ENCODE results near the gene TNFRSF1B.

The TNFRSF1B gene

GRCh38 chr1:12183095-12183794 is 16.5 kb downstream of the TNFRSF1B start:
- no CpG with 5 or more reads among the region's 7 CpGs for whole genome bisulfite sequencing, 2 donors (ENCODE audit: extremely low coverage in 2 of 2, insufficient read length in 2 of 2, insufficient replicate concordance in 1 of 2)
- Histone ChIP-seq H3K4me1 (ENCODE audit: control insufficient read depth in 2 of 2, insufficient read depth in 1 of 2, low read depth in 1 of 2, low read length in 2 of 2) (peaks cover 11 to 34% of the 10 kb centered on the region in 2 donors), H3K4ac (ENCODE audit: low read length) (no peak overlapping the region), H4K91ac (ENCODE audit: low read depth, low read length, poor library complexity) (no peak overlapping the region), H3K18ac (ENCODE audit: low read length) (no peak overlapping the region), H3K4me3 (ENCODE audit: low read length in 2 of 2) (no peak overlapping the region), H2BK5ac (ENCODE audit: low read length) (no peak overlapping the region), H3K27me3 (ENCODE audit: control insufficient read depth in 3 of 3, insufficient read depth in 3 of 3, low read depth in 1 of 3, low read length in 3 of 3) (no peaks in the 10 kb centered on the region), H4K8ac (ENCODE audit: low read depth, low read length) (no peak overlapping the region), H2AK5ac (ENCODE audit: low read depth, low read length) (peak overlapping the region; percentile 13), H2BK120ac (ENCODE audit: low read depth, low read length) (no peak overlapping the region), H3K9me3 (replicated peaks in 1 of 2; ENCODE audit: control insufficient read depth in 2 of 2, insufficient read depth in 1 of 2, low read depth in 1 of 2, low read length in 2 of 2) (peaks cover 0 to 3% of the 10 kb centered on the region in 2 donors), H3K23ac (ENCODE audit: low read depth, low read length, poor library complexity) (no peak overlapping the region), H3K79me1 (ENCODE audit: low read depth, low read length) (no peaks in the 10 kb centered on the region), H3K9ac (ENCODE audit: low read depth, low read length, poor library complexity) (no peak overlapping the region), H3K4me2 (ENCODE audit: insufficient read depth, low read length, poor library complexity, severe bottlenecking) (no peak overlapping the region), H2BK15ac (ENCODE audit: low read length) (no peak overlapping the region), H3K14ac (ENCODE audit: low read length) (no peak overlapping the region), H2BK12ac (ENCODE audit: low read length) (no peak overlapping the region), H3K36me3 (replicated peaks in 1 of 2; ENCODE audit: control insufficient read depth in 2 of 2, insufficient read depth in 2 of 2, low read length in 2 of 2) (no peaks in the 10 kb centered on the region), H2AFZ (ENCODE audit: low read length) (no peak overlapping the region), H3K27ac (replicated peaks; ENCODE audit: low read length) (no peak overlapping the region)
- no peak for DNase-seq (ENCODE audit: low spot score)

DNA sequence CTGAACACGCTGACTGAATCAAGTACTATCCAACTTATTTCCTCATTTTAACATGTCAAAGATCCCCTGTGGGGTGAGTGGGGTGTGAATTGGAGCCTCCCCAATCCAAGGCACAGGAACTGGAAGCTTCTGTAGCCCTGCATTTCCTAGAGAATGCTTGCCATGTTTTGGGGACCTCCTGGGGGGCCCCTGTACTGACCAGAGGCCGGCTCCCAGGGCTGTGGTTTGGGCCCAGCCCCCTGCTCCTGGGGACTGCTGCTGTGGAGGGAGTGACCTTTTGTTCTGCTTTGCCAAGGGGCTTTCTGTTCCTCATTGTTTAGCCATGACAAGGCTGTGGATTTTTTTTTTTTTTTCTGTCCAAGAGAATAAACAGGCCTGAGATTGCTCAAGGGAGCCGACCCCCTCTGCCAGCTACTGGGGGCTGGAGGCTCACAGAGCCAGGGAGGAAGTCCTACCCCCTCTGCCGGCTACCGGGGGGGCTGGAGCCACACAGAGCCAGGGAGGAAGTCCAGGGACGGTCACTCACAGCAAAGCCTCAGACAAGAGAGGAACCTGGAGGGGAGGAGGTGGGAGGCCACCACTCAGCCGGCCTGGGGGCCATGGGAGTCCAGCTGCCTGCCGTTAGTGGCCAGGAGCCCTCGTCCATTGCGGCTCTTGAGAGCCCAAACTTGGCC is 17.4 kb downstream of the TNFRSF1B start:
- H3K36me3 ChIP-seq (replicated peaks in 1 of 2; ENCODE audit: control insufficient read depth in 2 of 2, insufficient read depth in 2 of 2, low read length in 2 of 2) = no peaks in the 10 kb centered on the region
- no CpG with 5 or more reads among the region's 10 CpGs for WGBS, 2 donors (ENCODE audit: extremely low coverage in 2 of 2, insufficient read length in 2 of 2, insufficient replicate concordance in 1 of 2)
- H2AK5ac ChIP-seq (ENCODE audit: low read depth, low read length) = peak overlapping the region; percentile 95
- no peak overlapping the region for H3K4me3 ChIP-seq (ENCODE audit: low read length in 2 of 2)
- peaks cover 0 to 3% of the 10 kb centered on the region in 2 donors for H3K9me3 ChIP-seq (replicated peaks in 1 of 2; ENCODE audit: control insufficient read depth in 2 of 2, insufficient read depth in 1 of 2, low read depth in 1 of 2, low read length in 2 of 2)
- no peak overlapping the region for H3K23ac ChIP-seq (ENCODE audit: low read depth, low read length, poor library complexity)
- H2AFZ ChIP-seq (ENCODE audit: low read length) = peak overlapping the region; percentile 84
- H3K14ac ChIP-seq (ENCODE audit: low read length) = no peak overlapping the region
- H4K91ac ChIP-seq (ENCODE audit: low read depth, low read length, poor library complexity) = peak overlapping the region; percentile 90
- H3K4me1 ChIP-seq (ENCODE audit: control insufficient read depth in 2 of 2, insufficient read depth in 1 of 2, low read depth in 1 of 2, low read length in 2 of 2) = peaks cover 11 to 25% of the 10 kb centered on the region in 2 donors
- peak overlapping the region; percentile 88 for H4K8ac ChIP-seq (ENCODE audit: low read depth, low read length)
- peak overlapping the region; percentile 99 for H2BK12ac ChIP-seq (ENCODE audit: low read length)
- peak overlapping the region; percentile 99 for H3K18ac ChIP-seq (ENCODE audit: low read length)
- peak overlapping the region; percentile 89 for H2BK5ac ChIP-seq (ENCODE audit: low read length)
- H3K27me3 ChIP-seq (ENCODE audit: control insufficient read depth in 3 of 3, insufficient read depth in 3 of 3, low read depth in 1 of 3, low read length in 3 of 3) = no peaks in the 10 kb centered on the region
- H3K79me1 ChIP-seq (ENCODE audit: low read depth, low read length) = no peaks in the 10 kb centered on the region
- peak overlapping the region; percentile 90 for H2BK120ac ChIP-seq (ENCODE audit: low read depth, low read length)
- H3K4ac ChIP-seq (ENCODE audit: low read length) = peak overlapping the region; percentile 98
- no peak overlapping the region for H3K9ac ChIP-seq (ENCODE audit: low read depth, low read length, poor library complexity)
- H2BK15ac ChIP-seq (ENCODE audit: low read length) = peak overlapping the region; percentile 57
- peak; percentile 50 for DNase-seq (ENCODE audit: low spot score)
- peak overlapping the region; percentile 21 for H3K4me2 ChIP-seq (ENCODE audit: insufficient read depth, low read length, poor library complexity, severe bottlenecking)
- peak overlapping the region; percentile 80 for H3K27ac ChIP-seq (replicated peaks; ENCODE audit: low read length)

GRCh38 chr1:12185036-12185917 is 18.5 kb downstream of the TNFRSF1B start:
- Histone ChIP-seq H3K9ac (ENCODE audit: low read depth, low read length, poor library complexity) (no peak overlapping the region), H2AK5ac (ENCODE audit: low read depth, low read length) (peak overlapping the region; percentile 95), H2BK15ac (ENCODE audit: low read length) (peak overlapping the region; percentile 57), H3K4me2 (ENCODE audit: insufficient read depth, low read length, poor library complexity, severe bottlenecking) (no peak overlapping the region), H3K23ac (ENCODE audit: low read depth, low read length, poor library complexity) (peak overlapping the region; percentile 44), H3K36me3 (replicated peaks in 1 of 2; ENCODE audit: control insufficient read depth in 2 of 2, insufficient read depth in 2 of 2, low read length in 2 of 2) (no peaks in the 10 kb centered on the region), H2BK5ac (ENCODE audit: low read length) (peak overlapping the region; percentile 89), H2BK12ac (ENCODE audit: low read length) (peak overlapping the region; percentile 99), H4K91ac (ENCODE audit: low read depth, low read length, poor library complexity) (peak overlapping the region; percentile 90), H3K27me3 (ENCODE audit: control insufficient read depth in 3 of 3, insufficient read depth in 3 of 3, low read depth in 1 of 3, low read length in 3 of 3) (no peaks in the 10 kb centered on the region), H3K18ac (ENCODE audit: low read length) (peak overlapping the region; percentile 99), H3K4ac (ENCODE audit: low read length) (peak overlapping the region; percentile 98), H3K79me1 (ENCODE audit: low read depth, low read length) (no peaks in the 10 kb centered on the region), H3K4me1 (ENCODE audit: control insufficient read depth in 2 of 2, insufficient read depth in 1 of 2, low read depth in 1 of 2, low read length in 2 of 2) (peaks cover 11 to 21% of the 10 kb centered on the region in 2 donors), H2BK120ac (ENCODE audit: low read depth, low read length) (peak overlapping the region; percentile 90), H3K27ac (replicated peaks; ENCODE audit: low read length) (peak overlapping the region; percentile 80), H3K9me3 (replicated peaks in 1 of 2; ENCODE audit: control insufficient read depth in 2 of 2, insufficient read depth in 1 of 2, low read depth in 1 of 2, low read length in 2 of 2) (peaks cover 0 to 3% of the 10 kb centered on the region in 2 donors), H3K4me3 (ENCODE audit: low read length in 2 of 2) (no peak overlapping the region), H2AFZ (ENCODE audit: low read length) (peak overlapping the region; percentile 84), H4K8ac (ENCODE audit: low read depth, low read length) (no peak overlapping the region), H3K14ac (ENCODE audit: low read length) (peak overlapping the region; percentile 43)
- no CpG with 5 or more reads among the region's 19 CpGs for WGBS, 2 donors (ENCODE audit: extremely low coverage in 2 of 2, insufficient read length in 2 of 2, insufficient replicate concordance in 1 of 2)
- DNase-seq (ENCODE audit: low spot score) = no peak

Measured in neuronal stem cell (in vitro differentiated cells).